Measurements from ENCODE around the gene ANO9.

- TF ChIP-seq CTCF (conservative IDR thresholded peaks at IDR 0.05) (no peak), ZFX (IDR thresholded peaks at IDR 0.05) (no peak)
Measured at GRCh38 chr11:468036-468435, 26.2 kb upstream of the ANO9 start.
